Stimulated activated CD8-positive, alpha-beta memory T cell treated with anti-CD3 and anti-CD28 coated beads, Interleukin-12 subunit alpha, Interleukin-12 subunit beta, amount 100 ng/mL, for 1 hour (primary cell): ENCODE measurements around the gene CASP14.
"Not testable (repeated sequence)": the region's sequence is repeated elsewhere in the genome, so short reads cannot be mapped to it uniquely, and the experiment has no call there.

Experiments used
- DNase-seq: peaks from one replicate; pipeline ENCODE4 v3.0.0-alpha.2; 2020; ENCODE audit warnings: low read depth

CASP14 gene, protein sequence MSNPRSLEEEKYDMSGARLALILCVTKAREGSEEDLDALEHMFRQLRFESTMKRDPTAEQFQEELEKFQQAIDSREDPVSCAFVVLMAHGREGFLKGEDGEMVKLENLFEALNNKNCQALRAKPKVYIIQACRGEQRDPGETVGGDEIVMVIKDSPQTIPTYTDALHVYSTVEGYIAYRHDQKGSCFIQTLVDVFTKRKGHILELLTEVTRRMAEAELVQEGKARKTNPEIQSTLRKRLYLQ

DNA sequence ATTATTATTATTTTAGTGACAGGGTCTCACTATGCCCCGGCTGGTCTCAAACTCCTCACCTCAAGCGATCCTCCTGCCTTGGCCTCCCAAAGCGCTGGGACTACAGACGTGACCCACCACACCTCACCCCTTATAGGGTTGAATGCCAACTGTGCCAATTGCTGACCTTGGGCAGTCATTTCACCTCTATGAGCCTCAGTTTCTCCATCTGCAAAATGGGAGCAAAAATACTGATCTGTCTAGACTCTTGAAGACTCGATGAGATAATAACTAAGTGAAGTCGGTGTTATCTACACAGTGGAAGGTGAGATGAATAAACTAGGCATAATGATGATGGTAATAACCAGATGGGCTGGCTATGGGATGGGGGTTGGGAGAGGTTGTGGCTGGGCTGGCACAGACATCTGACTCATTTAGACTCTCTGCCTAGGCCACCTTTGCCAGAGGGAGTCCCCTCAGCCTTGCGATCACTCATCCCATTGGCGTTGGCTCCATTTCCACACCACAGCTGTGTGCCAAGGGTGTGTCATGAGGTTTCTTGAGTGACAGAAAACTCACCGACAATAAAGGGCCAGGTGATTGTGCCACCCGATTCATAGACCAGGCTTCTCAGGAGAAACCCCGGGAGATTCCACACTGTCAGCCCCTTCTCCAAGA, at the start of gene CASP14:
Gene CASP14, plus strand, starts transcription at position 596 of the 657 bp plus-strand sequence. CDS start 2,772 bp downstream, outside the sequence.
- no peak for DNase-seq

DNA sequence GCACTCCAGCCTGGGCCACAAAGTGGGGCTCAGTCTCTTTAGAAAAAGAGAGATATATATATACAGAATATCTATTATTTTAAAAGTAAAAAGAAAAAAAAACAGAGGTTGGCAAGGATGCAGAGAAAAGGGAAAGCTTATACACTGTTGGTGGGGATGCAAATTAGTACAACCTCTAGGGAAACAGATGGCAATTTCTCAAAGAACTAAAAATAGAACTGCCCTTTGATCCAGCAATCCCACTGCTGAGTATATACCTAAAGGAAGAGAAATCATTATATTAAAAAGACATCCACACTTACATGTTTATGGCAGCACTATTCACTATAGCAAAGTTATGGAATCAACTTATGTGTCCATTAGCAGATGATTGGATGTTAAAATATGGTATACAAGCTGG, 41.0 kb upstream of the CASP14 start:
- DNase-seq: no peak

DNA sequence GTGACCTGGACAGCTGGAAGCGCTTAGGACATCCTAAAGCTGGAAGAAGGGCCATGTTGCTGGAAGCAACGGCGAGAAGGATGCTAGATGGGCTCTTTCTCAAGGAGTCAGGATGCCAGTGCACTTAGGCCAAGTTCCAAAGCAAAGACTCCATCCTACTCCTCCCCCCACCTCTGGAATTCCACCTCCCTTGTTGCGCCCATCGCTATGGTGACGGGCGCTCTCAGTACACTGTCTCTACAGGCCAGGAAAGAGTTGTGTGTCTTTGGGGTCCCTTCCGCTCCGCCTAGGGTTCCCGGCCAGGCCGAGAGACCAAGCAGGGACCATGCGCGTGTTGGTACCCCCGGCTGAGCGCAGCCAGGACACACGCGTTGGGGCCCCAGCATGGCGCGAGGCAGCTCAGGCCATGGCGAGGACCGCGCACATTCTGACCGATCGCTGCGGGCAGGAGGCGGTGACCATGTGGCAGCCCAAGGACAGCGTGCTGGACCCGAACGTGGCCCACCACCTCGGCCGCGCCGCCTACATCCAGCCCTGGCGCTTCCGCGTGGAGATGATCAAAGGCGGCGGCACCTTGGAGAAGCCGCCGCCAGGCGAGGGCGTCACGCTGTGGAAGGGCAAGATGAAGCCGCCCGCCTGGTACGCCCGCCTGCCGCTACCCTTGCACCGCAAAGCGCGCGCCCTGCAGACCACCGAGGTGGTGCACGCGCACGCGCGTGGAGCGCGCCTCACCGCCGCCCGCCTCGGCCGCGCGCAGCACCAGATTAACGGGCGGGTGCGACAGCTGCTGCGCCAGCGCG, 38.6 kb upstream of the CASP14 start:
- DNase-seq: no peak

DNA sequence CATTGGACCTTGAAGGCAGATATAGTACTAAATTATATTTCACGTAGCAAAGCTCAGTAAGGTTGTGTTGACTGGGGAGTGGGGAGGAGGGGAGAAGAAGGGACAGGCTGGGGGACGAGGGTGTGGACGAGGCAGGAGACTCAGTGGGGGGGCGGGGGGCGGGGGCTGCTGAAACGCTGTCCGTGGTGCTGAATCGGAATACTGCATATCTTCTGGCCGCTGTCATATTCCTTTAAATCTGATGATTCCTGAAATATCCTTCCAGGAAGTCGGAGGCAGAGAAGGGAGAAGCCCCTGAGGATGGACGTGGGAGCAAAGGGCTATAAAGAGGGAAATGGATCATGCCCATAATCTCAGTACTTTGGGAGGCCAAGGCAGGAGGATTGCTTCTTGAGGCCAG, 34.7 kb upstream of the CASP14 start:
- no peak for DNase-seq

DNA sequence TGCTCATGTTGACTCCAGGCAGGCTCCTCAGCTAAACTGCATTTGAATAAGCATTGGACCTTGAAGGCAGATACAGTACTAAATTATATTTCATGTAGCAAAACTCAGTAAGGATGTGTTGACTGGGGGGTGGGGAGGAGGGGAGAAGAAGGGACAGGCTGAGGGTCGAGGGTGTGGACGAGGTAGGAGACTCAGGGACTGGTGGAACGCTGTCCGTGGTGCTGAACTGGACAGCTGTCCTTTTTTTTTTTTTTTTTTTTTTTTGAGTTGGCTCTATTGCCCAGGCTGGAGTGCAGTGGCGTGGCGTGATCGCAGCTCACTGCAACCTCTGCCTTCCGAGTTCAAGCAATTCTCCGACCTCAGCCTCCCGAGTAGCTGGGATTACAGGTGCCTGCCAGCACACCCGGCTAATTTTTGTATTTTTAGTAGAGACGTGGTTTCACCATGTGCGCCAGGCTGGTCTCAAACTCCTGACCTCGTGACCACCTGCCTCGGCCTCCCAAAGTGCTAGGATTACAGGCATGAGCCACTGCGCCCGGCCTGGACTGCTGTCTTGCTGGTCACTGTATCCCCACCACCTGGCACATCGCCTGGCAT, 33.2 kb upstream of the CASP14 start:
- no peak for DNase-seq

DNA sequence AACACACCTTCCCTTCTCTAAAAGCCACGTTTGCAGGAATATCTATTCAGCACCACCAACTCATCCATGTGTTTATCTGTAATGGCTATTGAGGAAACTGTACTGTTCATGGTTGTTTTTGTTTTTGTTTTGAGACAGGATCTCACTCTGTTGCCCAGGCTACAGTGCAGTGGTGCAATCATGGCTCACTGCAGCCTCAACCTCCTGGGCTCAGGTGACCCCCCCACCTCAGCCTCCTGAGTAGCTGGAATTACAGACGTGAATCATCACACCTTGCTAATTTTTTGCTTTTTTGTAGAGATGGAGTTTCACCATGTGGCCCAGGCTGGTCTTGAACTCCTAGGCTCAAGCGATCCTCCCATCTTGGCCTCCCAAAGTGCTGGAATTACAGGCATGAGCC, 30.4 kb upstream of the CASP14 start:
- DNase-seq: not testable (repeated sequence)

DNA sequence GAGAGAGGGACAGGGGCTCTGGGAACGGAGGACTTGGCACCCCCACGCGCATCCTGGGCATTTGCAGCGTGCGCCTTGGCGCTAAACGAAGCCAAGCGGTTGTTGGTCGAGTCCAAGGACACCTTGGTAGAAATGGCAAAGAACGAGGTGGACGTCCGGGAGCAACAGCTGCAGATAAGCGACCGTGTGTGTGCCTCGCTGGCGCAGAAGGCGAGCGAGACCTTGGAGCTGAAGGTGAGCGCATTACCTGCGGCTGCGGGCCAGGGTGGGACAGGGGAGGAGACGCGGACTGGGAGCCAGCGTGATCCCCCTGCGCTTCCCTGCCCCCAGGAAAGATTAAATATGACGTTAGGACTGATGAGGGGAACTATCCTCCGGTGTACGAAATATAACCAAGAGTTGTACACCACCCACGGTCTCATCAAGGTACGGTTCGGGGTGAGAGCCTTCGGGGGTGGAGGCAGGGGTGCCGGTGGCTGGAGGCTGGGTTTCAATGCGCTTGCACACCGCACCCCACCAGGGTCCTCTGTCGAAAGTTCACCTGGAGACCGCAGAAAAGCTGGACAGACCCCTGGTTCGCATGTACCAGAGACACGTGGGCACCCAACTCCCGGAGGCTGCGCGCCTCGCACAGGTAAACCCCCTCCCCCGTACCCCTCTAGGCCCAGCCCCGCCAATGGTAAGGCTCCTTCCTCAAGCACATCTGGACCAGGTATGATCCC, 27.8 kb upstream of the CASP14 start:
- DNase-seq: no peak

DNA sequence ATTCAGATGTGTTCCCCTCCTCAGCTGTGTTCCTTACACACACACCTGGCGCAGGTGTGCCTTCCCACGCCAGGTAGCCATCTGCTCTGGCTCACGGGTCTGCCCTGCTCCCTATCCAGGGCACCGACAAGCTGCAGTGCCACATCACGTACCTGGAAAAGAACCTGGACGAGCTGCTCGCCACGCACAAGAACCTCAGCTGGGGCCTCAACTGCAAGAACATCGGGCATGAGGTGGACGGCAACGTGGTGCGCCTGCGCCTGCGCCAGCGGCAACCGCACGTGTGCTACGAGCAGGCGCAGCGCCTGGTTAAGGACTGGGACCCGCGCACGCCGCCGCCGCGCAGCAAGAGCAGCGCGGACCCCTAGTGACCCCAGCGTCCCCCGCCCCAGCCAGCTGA, 26.5 kb upstream of the CASP14 start:
- no peak for DNase-seq

DNA sequence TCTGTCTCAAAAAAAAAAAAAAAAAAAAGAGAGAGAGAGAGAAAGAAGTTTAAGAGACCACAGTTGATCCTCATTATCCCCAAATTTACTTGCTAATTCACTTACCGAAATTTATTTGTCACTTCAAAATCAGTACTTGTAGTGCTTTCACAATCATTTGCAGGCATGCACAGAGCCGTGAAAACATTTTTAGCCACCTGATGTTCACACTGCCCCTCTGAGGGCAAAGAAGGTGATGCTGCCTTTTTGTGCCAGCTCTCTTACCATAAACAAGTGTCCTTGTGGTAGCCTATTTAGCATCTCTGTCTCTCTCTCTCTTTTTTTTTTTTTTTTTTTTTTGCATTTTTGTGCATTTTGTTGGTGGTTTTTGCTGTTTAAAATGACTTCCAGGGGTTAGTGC, 24.1 kb upstream of the CASP14 start:
- DNase-seq: no peak

DNA sequence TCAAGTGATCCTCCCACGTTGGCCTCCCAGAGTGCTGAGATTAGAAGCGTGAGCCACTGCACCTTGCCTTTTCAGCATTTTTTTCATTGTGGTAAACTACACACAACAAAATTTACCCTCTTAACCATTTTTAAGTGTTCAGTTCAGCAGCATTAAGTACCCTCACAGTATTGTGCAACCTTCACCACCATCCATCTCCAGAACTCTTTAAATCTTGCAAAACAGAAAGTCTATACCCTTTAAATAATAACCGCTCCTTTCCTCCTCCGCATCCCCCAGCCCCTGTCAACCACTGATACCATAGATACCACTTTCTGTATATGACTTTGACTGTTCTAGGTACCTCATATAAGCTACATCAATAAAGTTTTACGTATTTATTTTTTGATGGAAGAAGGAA, 20.8 kb upstream of the CASP14 start:
- DNase-seq: no peak

DNA sequence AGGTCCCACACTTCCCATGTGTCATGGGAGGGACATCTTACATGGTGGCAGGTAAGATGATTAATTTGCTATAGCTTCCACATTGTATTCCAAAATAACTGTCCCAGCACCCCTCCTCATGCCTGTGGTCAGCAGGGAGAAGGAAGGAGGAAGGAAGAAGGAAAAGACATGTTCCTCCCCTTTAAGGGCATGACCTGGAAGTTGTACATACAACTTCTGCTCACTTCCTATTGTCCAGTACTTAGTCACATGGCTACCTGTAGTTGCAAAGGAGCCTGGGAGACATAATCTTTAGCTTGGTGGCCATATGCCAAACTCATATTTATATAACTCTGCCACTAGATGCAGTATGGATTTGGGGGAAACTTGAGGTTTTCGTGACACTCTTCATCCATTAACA, 17.6 kb upstream of the CASP14 start:
- no peak for DNase-seq

DNA sequence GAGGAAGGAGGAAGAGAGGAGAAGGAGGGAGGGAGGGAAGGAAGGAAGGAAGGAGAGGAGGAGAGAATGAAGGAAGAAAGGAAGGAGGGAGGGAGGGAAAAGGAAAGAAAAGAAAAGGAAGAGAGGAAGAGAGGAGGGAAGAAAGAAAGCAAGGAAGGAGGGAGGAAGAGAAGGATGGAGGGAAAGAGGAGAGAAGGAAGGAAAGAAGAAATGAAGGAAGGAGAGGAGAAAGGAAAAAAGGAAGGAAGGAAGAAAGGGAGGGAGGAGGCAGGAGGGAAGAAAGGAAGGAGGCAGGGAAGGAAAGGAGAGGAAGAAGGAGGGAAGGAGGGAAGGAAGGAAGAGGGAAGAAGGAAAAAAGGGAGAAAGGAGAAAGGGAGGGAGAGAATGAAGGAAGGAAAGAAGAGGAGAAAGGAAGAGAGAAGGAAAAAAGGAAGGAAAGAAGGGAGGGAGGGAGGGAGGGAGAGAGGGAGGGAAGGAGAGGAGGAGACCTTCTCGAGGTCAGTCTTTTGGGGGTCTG, 13.4 kb upstream of the CASP14 start:
- no peak for DNase-seq

DNA sequence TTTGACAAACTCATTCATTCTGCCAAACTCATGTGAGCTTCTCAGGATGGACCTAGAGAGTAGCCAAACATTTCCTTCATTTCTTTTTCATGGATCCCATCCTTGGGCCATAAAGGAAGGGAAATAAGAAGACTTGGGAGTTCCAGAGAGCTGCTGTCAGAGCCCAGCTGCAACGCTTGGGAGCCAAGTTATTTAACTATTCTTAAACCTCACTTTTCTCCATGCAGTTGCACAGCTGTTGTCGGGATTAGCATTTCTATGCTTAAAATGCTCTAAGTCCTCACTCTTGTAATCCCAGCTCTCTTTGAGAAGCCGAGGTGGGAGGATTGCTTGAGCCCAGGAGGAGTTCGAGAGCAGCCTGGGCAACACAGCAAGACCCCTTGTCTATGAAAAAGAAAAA, 11.7 kb upstream of the CASP14 start:
- DNase-seq: no peak

DNA sequence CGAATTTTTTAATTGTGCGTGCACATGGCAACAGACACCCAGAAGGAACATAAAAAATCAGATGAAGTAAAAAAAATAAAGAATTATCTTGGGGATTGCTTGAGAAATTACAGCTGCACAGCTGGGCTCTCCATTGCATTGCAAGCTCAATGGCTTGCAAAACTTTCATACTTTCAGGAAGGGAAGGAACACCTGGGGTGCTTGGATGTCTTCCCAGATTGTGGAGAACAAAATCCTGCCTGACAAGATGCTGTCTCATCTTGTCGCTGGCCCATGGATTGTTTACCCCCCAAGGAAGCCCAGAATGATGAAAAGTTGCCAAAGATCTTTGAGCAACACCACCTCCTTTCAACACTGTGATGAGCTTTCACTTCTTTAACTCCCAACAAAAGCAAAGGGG, 11.0 kb upstream of the CASP14 start:
- DNase-seq: no peak

DNA sequence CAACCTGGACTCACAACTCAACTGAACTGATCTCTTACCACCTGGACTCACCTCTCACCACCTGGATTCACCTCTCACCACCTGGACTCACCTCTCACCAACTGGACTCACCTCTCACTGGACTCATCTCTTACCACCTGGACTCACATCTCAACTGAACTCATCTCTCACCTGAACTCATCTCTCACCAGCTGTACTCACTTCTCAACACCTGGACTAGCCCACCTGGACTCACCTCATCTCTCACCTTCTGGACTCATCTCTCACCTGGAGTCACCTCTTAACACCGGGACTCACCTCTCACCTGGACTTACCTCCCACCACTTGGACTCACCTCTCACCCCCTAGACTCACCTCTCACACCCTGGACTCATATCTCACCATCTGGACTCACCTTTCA, 7.3 kb upstream of the CASP14 start:
- no peak for DNase-seq

DNA sequence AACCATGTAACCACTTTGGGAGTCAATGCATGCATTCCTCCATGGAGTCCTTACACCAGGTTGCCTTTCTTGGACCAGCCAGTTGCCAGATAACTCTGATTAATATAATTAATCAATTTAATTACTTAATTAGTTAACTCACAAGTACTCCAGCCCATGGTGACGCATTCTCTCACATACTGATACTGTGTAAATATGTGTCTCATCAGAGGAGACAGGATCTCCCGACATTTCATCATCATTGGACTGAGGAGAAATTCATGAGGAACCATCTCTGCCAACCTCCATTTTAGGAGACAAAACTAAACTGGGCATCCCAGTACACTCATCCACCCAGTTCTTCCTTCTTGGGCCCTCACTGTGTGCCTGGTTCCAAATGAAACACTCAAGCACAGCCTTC, 6.5 kb upstream of the CASP14 start:
- no peak for DNase-seq

DNA sequence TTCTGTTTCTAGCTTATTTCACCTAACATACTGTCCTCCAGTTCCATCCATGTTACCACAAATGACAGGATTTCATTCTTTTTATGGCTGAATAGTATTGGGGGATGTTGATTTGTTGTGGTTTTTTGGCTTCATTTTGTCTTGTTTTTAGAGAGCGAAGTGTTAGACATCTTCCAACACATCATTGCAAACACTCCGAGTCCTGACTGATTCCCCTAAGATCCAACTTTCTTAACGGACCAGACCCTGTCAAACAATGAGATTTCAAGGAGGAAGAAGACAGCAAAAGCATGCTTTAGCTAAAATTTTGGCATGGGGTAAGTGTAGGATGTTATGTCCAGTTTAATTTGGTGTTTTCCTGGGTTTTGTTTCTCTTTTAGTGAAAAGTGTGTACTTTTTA, 3.8 kb upstream of the CASP14 start:
- no peak for DNase-seq

DNA sequence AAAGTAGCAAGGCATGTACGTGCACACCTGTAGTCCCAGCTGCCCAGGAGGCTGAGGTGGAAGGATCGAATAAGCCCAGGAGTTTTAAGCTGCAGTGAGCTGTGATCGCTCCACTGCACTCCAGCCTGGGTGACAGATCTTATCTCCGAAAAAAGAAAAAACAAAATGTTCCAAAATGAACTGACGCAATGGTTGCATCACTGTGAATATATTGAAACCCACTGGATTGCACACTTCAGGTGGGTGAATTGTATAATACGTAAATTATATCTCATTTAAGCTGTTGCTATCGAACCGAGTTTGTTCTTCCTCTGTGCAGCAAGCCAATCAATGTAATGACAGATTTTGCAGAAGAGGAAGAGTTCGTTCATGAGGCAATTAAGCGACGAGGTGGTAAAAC, 1.6 kb upstream of the CASP14 start:
- no peak for DNase-seq

DNA sequence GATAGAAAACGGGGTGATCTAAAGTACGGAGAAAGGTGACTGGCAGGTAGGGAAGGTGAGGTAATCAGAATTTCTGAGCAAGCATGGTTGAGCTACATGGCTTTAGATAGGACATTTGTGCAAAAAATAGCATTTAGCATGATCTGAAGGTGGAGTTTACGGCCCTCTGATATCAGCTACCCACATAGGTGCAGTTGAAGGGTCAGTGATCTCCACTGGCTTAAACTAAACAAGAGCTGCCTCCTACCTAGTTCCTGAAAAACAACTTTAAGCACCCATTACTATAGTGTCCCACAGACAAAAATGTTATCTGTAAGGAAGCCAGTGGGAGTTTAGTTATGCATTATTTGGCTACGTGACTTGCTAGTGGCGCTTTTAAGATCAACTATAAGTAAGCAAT, 1.2 kb upstream of the CASP14 start:
- DNase-seq: no peak

DNA sequence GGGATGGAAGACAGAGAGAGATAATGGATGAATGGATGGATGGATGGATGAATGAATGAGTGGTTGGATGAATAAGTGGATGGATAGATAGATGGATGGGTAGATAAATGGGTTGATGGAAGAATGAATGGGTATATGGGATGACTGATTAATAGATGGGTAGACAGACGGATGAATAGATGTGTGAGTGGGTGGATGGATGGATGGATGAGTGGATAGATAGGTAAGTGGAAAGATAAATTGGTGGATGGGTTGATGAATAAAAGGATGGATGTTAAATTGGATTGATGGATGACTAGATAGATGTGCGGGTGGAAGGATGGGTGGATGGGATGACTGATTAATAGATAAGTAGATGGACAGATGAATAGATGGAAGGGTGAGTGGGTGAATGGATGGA, 1.4 kb downstream of the CASP14 start:
- no peak for DNase-seq

DNA sequence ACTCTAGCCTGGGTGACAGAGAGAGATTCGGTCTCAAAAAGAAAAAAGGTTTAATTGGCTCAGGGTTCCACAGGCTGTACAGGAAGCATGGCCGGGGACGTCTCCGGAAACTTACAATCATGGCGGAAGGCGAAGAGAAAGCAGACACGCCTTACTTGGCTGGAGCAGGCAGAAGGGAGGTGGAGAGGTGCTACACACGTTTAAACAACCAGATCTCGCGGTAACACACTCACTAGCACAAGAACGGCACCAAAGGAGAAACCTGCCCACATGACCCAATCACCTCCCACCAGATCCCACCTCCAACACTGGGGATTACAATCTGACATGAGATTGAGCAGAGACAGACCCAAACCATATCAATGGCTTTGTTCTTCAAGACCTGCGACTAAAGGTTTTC, 12.8 kb downstream of the CASP14 start:
- DNase-seq: no peak

DNA sequence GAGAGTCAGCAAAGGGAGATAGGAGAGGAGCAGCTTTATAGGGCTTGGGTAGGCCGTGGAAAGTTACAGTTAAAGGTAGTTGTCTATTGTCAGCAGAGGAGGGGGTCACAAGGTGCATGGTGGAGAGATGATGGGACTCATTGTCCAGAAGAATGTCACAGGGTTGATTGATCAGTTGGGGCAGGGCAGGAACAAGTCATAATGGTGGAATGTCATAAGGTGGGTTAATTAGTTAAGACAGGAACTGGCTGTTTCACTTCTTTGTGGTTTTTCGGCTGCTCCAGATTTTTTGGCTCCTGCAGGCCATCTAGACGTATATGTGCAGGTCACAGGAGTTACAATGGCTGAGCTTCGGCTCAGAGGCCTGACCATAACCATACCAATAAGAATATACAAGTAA, 21.1 kb downstream of the CASP14 start:
- not testable (repeated sequence) for DNase-seq
